WTC11 (cell line): ENCODE results near the gene MYCBP. TPM values are rescaled to one million over a fixed set of nuclear protein-coding genes. Genes with fewer than 3 reads are reported as not detected.

Source experiments
- ATAC-seq: fragments of 200-7000 bp; cut with Tn5 transposase; 2 replicates; pipeline ENCODE4 v1.10.0; 2021; ENCODE audit warnings: mild to moderate bottlenecking, moderate library complexity
- CTCF ChIA-PET: fragments of 300-600 bp; sonication (Branson Sonifier 250); formaldehyde crosslinking; loops from one replicate; lab custom pipeline; 2021; ENCODE audit warnings: antibody characterized with exemption; lab: Charles Lee
- POLR2A ChIA-PET: fragments of 350-600 bp; sonication (Branson Sonifier 250); formaldehyde crosslinking; loops from one replicate; lab custom pipeline; 2021; ENCODE audit warnings: antibody characterized with exemption; lab: Charles Lee
- DNase-seq: peaks from one replicate; pipeline ENCODE4 v3.0.0; 2021; ENCODE audit warnings: low spot score
- H3K27ac Mint-ChIP-seq: 2 replicates; pipeline ENCODE4 v1.8.0; 2021; ENCODE audit warnings: mixed read lengths
- H3K27me3 Mint-ChIP-seq: 2 replicates; pipeline ENCODE4 v1.8.0; 2021; ENCODE audit warnings: low read depth, mild to moderate bottlenecking, moderate library complexity, mixed read lengths
- H3K36me3 Mint-ChIP-seq: 2 replicates; pipeline ENCODE4 v1.8.0; 2021; ENCODE audit warnings: mixed read lengths
- H3K4me1 Mint-ChIP-seq: 2 replicates; pipeline ENCODE4 v1.8.0; 2022; ENCODE audit warnings: mixed read lengths
- H3K4me3 Mint-ChIP-seq: 2 replicates; pipeline ENCODE4 v1.8.0; 2021; ENCODE audit warnings: mild to moderate bottlenecking, moderate library complexity, mixed read lengths
- H3K9me3 Mint-ChIP-seq: 2 replicates; pipeline ENCODE4 v1.8.0; 2021; ENCODE audit warnings: mixed read lengths
- ATF1 ChIP-seq: sonication (generic); formaldehyde crosslinking; IDR thresholded peaks from 2 replicates; pipeline ENCODE4 v1.8.1; 2023; ENCODE audit warnings: mild to moderate bottlenecking, moderate library complexity, missing genetic modification reagents
- CDX4 ChIP-seq: fragments of 250-450 bp; sonication (Bioruptor Pico); IDR thresholded peaks from 2 replicates; pipeline ENCODE4 v1.9.0; 2021; ENCODE audit warnings: moderate library complexity, mild to moderate bottlenecking, inconsistent platforms, borderline replicate concordance
- CREB1 ChIP-seq: sonication (generic); formaldehyde crosslinking; IDR thresholded peaks from 2 replicates; pipeline ENCODE4 v1.8.0; 2023; ENCODE audit warnings: mild to moderate bottlenecking, missing genetic modification reagents
- JAZF1 ChIP-seq: fragments of 250-450 bp; sonication (Bioruptor Pico); IDR thresholded peaks from 2 replicates; pipeline ENCODE4 v1.9.0; 2021; ENCODE audit warnings: moderate library complexity, mild to moderate bottlenecking, inconsistent platforms
- NFE2L1 ChIP-seq: sonication (generic); formaldehyde crosslinking; IDR thresholded peaks from 2 replicates; pipeline ENCODE4 v1.8.1; 2023; ENCODE audit warnings: missing genetic modification reagents
- RORB ChIP-seq: fragments of 250-450 bp; sonication (Bioruptor Pico); IDR thresholded peaks from 2 replicates; pipeline ENCODE4 v1.9.0; 2021; ENCODE audit warnings: mild to moderate bottlenecking
- ZNF121 ChIP-seq: sonication (generic); formaldehyde crosslinking; IDR thresholded peaks from 2 replicates; pipeline ENCODE4 v1.8.0; 2023; ENCODE audit warnings: missing genetic modification reagents
- ZNF138 ChIP-seq: sonication (generic); formaldehyde crosslinking; conservative IDR thresholded peaks from 2 replicates; pipeline ENCODE4 v1.8.1; 2022; ENCODE audit warnings: mild to moderate bottlenecking, moderate library complexity, missing genetic modification reagents
- ZNF219 ChIP-seq: sonication (generic); formaldehyde crosslinking; IDR thresholded peaks from 2 replicates; pipeline ENCODE4 v1.8.0; 2023; ENCODE audit warnings: missing genetic modification reagents, mild to moderate bottlenecking, borderline replicate concordance
- ZNF263 ChIP-seq: sonication (generic); formaldehyde crosslinking; IDR thresholded peaks from 2 replicates; pipeline ENCODE4 v1.8.1; 2022; ENCODE audit warnings: low read depth, mild to moderate bottlenecking, moderate library complexity, missing genetic modification reagents
- ZNF416 ChIP-seq: fragments of 250-450 bp; sonication (Bioruptor Pico); IDR thresholded peaks from 2 replicates; pipeline ENCODE4 v1.9.0; 2021; ENCODE audit warnings: mild to moderate bottlenecking, inconsistent platforms
- ZNF532 ChIP-seq: fragments of 250-450 bp; sonication (Bioruptor Pico); IDR thresholded peaks from 2 replicates; pipeline ENCODE4 v1.9.0; 2021; ENCODE audit warnings: mild to moderate bottlenecking, borderline replicate concordance
- total RNA-seq: library from RNA; stranded (reverse); gene quantifications from 3 replicates; pipeline ENCODE4 v1.2.3, GENCODE V29; 2021
- TF ChIP-seq, protein P1 (sequence below): fragments of 250-450 bp; sonication (Bioruptor Pico); IDR thresholded peaks from 2 replicates; pipeline ENCODE4 v2.1.2; 2022; ENCODE audit warnings: mild to moderate bottlenecking, moderate library complexity
- TF ChIP-seq, protein P2 (sequence below): fragments of 250-450 bp; sonication (Bioruptor Pico); IDR thresholded peaks from 2 replicates; pipeline ENCODE4 v1.9.0; 2021; ENCODE audit warnings: mild to moderate bottlenecking
- TF ChIP-seq, protein P3 (sequence below): fragments of 250-450 bp; sonication (Bioruptor Pico); conservative IDR thresholded peaks from 2 replicates; pipeline ENCODE4 v1.9.0; 2021; ENCODE audit warnings: mild to moderate bottlenecking
- TF ChIP-seq, protein P4 (sequence below): sonication (generic); formaldehyde crosslinking; IDR thresholded peaks from 2 replicates; pipeline ENCODE4 v1.8.1; 2023; ENCODE audit warnings: mild to moderate bottlenecking, missing genetic modification reagents
- TF ChIP-seq, protein P5 (sequence below): sonication (generic); formaldehyde crosslinking; conservative IDR thresholded peaks from 2 replicates; pipeline ENCODE4 v1.8.1; 2023; ENCODE audit warnings: mild to moderate bottlenecking, low read depth, missing genetic modification reagents, moderate library complexity
- TF ChIP-seq, protein P6 (sequence below): fragments of 250-450 bp; sonication (Bioruptor Pico); IDR thresholded peaks from 2 replicates; pipeline ENCODE4 v1.8.0; 2021; ENCODE audit warnings: mild to moderate bottlenecking

Gene MYCBP
- total RNA-seq, 1 experiment from 2014 or later, result 31.4 TPM

DNA sequence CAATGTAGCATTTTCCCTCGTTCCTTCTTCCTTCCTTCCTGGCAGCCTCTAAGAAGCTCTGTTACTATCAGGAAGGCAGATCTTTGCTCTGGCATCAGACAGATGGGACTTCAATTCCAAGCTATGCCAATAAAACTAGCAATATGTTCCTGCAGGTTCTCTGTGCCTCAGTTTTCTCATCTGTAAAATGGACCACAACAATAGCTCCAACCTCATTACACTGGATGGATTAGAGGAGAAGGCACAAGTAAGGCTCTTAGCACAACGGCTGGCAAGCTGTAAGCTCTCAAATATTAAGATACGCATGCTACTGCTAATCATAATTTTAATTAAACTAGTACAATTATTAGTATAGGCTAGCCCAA, 40.8 kb downstream of the MYCBP start:
- TF ChIP-seq, protein P1, sequence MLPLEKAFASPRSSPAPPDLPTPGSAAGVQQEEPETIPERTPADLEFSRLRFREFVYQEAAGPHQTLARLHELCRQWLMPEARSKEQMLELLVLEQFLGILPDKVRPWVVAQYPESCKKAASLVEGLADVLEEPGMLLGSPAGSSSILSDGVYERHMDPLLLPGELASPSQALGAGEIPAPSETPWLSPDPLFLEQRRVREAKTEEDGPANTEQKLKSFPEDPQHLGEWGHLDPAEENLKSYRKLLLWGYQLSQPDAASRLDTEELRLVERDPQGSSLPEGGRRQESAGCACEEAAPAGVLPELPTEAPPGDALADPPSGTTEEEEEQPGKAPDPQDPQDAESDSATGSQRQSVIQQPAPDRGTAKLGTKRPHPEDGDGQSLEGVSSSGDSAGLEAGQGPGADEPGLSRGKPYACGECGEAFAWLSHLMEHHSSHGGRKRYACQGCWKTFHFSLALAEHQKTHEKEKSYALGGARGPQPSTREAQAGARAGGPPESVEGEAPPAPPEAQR (CRISPR knock-in tag), result no peak
- TF ChIP-seq ZNF263 (CRISPR knock-in tag), result no peak
- no peak for TF ChIP-seq ZNF219 (CRISPR knock-in tag)
- TF ChIP-seq CDX4 (CRISPR knock-in tag), result no peak
- no peak for TF ChIP-seq RORB (CRISPR knock-in tag)
- TF ChIP-seq, protein P2, sequence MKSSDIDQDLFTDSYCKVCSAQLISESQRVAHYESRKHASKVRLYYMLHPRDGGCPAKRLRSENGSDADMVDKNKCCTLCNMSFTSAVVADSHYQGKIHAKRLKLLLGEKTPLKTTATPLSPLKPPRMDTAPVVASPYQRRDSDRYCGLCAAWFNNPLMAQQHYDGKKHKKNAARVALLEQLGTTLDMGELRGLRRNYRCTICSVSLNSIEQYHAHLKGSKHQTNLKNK (CRISPR knock-in tag), result no peak
- no peak for TF ChIP-seq NFE2L1 (CRISPR knock-in tag)
- TF ChIP-seq, protein P3, sequence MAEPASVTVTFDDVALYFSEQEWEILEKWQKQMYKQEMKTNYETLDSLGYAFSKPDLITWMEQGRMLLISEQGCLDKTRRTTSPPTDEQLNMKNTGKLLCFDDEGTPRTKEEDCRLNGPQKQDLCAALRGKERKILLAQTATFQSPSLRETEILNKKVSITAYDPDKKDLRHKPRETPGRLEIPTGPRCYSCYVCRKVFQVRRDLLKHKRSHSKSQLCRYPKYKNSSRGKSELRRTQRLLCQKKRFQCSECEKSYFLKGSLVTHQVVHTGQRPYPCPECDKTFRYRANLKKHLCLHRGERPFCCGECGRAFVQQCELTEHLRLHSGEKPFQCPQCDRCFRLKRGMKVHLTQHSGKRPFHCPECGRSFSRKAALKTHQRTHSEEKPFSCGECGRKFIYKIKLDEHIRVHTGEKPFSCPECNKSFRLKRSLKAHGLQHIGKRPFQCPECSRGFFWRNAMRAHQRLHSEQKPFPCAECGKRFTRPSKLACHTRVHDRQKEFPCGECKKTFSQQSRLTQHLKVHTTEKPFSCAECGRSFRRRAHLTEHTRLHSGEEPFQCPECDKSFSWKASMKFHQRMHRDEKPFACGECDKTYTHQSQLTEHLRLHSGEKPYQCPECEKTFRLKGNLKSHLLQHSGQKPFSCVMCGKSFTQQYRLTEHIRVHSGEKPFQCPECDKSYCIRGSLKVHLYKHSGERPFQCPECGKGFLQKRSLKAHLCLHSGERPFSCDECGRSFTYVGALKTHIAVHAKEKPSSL, result no peak
- TF ChIP-seq ZNF138 (CRISPR knock-in tag), result no peak
- TF ChIP-seq ZNF121, result no peak
- POLR2A ChIA-PET, result no interaction called here
- H3K4me3 Mint-ChIP-seq, result no peak overlapping the region
- peaks cover 20% of the 10 kb centered on the region for H3K4me1 Mint-ChIP-seq
- no peak overlapping the region for H3K27ac Mint-ChIP-seq
- no peaks in the 10 kb centered on the region for H3K27me3 Mint-ChIP-seq
- CTCF ChIA-PET, result interaction anchor here (0.7 to 1.5 kb wide), 4 partner anchors 13 to 310 kb away, joined by 3 to 4 read pairs (median 4); no protein-coding TSS in a partner anchor
- H3K36me3 Mint-ChIP-seq, result no peaks in the 10 kb centered on the region
- no peak for DNase-seq
- no peaks in the 10 kb centered on the region for H3K9me3 Mint-ChIP-seq
- ATAC-seq, result no peak

GRCh38 chr1:38831731-38832369, 41.3 kb downstream of the MYCBP start:
- Mint-ChIP-seq H3K27ac (no peak overlapping the region), H3K27me3 (no peaks in the 10 kb centered on the region), H3K4me1 (peaks cover 15% of the 10 kb centered on the region), H3K9me3 (no peaks in the 10 kb centered on the region), H3K36me3 (no peaks in the 10 kb centered on the region), H3K4me3 (no peak overlapping the region)
- DNase-seq (no peak), ATAC-seq (no peak)
- POLR2A ChIA-PET, result no interaction called here
- CTCF ChIA-PET, result interaction anchor here (0.8 to 1.5 kb wide), 2 partner anchors 13 to 296 kb away, joined by 3 to 4 read pairs; no protein-coding TSS in a partner anchor
- TF ChIP-seq ATF1 (CRISPR knock-in tag), result no peak
- TF ChIP-seq ZNF416 (CRISPR knock-in tag), result no peak
- TF ChIP-seq, protein P4, sequence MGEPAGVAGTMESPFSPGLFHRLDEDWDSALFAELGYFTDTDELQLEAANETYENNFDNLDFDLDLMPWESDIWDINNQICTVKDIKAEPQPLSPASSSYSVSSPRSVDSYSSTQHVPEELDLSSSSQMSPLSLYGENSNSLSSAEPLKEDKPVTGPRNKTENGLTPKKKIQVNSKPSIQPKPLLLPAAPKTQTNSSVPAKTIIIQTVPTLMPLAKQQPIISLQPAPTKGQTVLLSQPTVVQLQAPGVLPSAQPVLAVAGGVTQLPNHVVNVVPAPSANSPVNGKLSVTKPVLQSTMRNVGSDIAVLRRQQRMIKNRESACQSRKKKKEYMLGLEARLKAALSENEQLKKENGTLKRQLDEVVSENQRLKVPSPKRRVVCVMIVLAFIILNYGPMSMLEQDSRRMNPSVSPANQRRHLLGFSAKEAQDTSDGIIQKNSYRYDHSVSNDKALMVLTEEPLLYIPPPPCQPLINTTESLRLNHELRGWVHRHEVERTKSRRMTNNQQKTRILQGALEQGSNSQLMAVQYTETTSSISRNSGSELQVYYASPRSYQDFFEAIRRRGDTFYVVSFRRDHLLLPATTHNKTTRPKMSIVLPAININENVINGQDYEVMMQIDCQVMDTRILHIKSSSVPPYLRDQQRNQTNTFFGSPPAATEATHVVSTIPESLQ, result no peak
- TF ChIP-seq, protein P5, sequence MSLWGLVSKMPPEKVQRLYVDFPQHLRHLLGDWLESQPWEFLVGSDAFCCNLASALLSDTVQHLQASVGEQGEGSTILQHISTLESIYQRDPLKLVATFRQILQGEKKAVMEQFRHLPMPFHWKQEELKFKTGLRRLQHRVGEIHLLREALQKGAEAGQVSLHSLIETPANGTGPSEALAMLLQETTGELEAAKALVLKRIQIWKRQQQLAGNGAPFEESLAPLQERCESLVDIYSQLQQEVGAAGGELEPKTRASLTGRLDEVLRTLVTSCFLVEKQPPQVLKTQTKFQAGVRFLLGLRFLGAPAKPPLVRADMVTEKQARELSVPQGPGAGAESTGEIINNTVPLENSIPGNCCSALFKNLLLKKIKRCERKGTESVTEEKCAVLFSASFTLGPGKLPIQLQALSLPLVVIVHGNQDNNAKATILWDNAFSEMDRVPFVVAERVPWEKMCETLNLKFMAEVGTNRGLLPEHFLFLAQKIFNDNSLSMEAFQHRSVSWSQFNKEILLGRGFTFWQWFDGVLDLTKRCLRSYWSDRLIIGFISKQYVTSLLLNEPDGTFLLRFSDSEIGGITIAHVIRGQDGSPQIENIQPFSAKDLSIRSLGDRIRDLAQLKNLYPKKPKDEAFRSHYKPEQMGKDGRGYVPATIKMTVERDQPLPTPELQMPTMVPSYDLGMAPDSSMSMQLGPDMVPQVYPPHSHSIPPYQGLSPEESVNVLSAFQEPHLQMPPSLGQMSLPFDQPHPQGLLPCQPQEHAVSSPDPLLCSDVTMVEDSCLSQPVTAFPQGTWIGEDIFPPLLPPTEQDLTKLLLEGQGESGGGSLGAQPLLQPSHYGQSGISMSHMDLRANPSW (CRISPR knock-in tag), result no peak
- TF ChIP-seq CDX4 (CRISPR knock-in tag), result no peak
- TF ChIP-seq JAZF1 (CRISPR knock-in tag), result no peak
- no peak for TF ChIP-seq CREB1 (CRISPR knock-in tag)
- TF ChIP-seq, protein P6, sequence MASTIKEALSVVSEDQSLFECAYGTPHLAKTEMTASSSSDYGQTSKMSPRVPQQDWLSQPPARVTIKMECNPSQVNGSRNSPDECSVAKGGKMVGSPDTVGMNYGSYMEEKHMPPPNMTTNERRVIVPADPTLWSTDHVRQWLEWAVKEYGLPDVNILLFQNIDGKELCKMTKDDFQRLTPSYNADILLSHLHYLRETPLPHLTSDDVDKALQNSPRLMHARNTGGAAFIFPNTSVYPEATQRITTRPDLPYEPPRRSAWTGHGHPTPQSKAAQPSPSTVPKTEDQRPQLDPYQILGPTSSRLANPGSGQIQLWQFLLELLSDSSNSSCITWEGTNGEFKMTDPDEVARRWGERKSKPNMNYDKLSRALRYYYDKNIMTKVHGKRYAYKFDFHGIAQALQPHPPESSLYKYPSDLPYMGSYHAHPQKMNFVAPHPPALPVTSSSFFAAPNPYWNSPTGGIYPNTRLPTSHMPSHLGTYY, result no peak
- TF ChIP-seq ZNF532 (CRISPR knock-in tag), result no peak
